OCI-LY7 (cell line): Measurements from ENCODE around the gene FIG4. TPM values are rescaled to one million over a fixed set of nuclear protein-coding genes. Genes with fewer than 3 reads are reported as not detected.

Experiments
- BruUV-seq: library from RNA; stranded (reverse); fragments of 400-500 nt; replicated peaks from 2 replicates; lab custom pipeline; 2021; lab: Mats Ljungman, UMichigan
- CTCF ChIA-PET: fragments of 300-600 bp; sonication (Branson Sonifier 250); formaldehyde crosslinking; loops from one replicate; lab custom pipeline; 2022; ENCODE audit warnings: antibody characterized with exemption; ENCODE audit not compliant: unreplicated experiment; lab: Charles Lee
- POLR2A ChIA-PET: fragments of 300-600 bp; sonication (Branson Sonifier 250); formaldehyde crosslinking; loops from one replicate; lab custom pipeline; 2022; ENCODE audit warnings: antibody characterized with exemption; lab: Charles Lee
- DNase-seq: peaks from one replicate; pipeline ENCODE4 v3.0.0-alpha.2; 2015; ENCODE audit warnings: low spot score
- H2AFZ ChIP-seq: fragments of 200-600 bp; sonication (generic), shearing (Covaris generic); 2 replicates; pipeline ENCODE4 v1.6.1; 2014; ENCODE audit warnings: mild to moderate bottlenecking, antibody characterized with exemption, low read length, moderate library complexity
- H3K27ac ChIP-seq: fragments of 200-600 bp; sonication (generic); 2 replicates; pipeline ENCODE4 v1.5.1; 2014; ENCODE audit warnings: mixed run types, low read depth, mild to moderate bottlenecking, moderate library complexity, low read length, inconsistent platforms; ENCODE audit not compliant: poor library complexity, severe bottlenecking
- H3K36me3 ChIP-seq: fragments of 200-600 bp; sonication (generic); 2 replicates; pipeline ENCODE4 v1.6.1; 2014; ENCODE audit warnings: mild to moderate bottlenecking, antibody characterized with exemption, low read length, moderate library complexity, mixed read lengths; ENCODE audit not compliant: insufficient read depth
- H3K4me1 ChIP-seq: fragments of 200-600 bp; sonication (generic); 2 replicates; pipeline ENCODE4 v1.5.1; 2014; ENCODE audit warnings: mild to moderate bottlenecking, low read length; ENCODE audit not compliant: insufficient read depth, poor library complexity, severe bottlenecking
- H3K4me2 ChIP-seq: fragments of 200-600 bp; sonication (generic); 2 replicates; pipeline ENCODE4 v1.6.1; 2014; ENCODE audit warnings: mild to moderate bottlenecking, low read length
- H3K4me3 ChIP-seq: fragments of 200-600 bp; sonication (generic); 2 replicates; pipeline ENCODE4 v1.5.1; 2014; ENCODE audit warnings: mild to moderate bottlenecking, low read depth, low read length; ENCODE audit not compliant: poor library complexity, severe bottlenecking
- H3K79me2 ChIP-seq: fragments of 200-600 bp; sonication (generic); 2 replicates; pipeline ENCODE4 v1.6.1; 2016; ENCODE audit warnings: low read depth, mild to moderate bottlenecking, low read length, moderate library complexity, mixed read lengths; ENCODE audit not compliant: insufficient read depth
- H3K9me2 ChIP-seq: fragments of 200-600 bp; sonication (generic); 2 replicates; pipeline ENCODE4 v1.6.1; 2016; ENCODE audit warnings: mild to moderate bottlenecking, low read length, mixed read lengths; ENCODE audit not compliant: insufficient read depth
- H3K9me3 ChIP-seq: fragments of 200-600 bp; sonication (generic); 2 replicates; pipeline ENCODE4 v1.6.1; 2014; ENCODE audit warnings: mild to moderate bottlenecking, mixed run types, low read length, mixed read lengths
- H4K20me1 ChIP-seq: fragments of 200-600 bp; sonication (generic); 2 replicates; pipeline ENCODE4 v1.6.1; 2014; ENCODE audit warnings: mild to moderate bottlenecking, antibody characterized with exemption, low read length, moderate library complexity, mixed read lengths; ENCODE audit not compliant: insufficient read depth
- CTCF ChIP-seq: fragments of 200-600 bp; sonication (generic); conservative IDR thresholded peaks from 2 replicates; pipeline ENCODE4 v1.5.1; 2014; ENCODE audit warnings: mild to moderate bottlenecking, antibody characterized with exemption, low read length, moderate library complexity, mixed read lengths
- EZH2phosphoT487 ChIP-seq: fragments of 200-600 bp; sonication (generic); IDR thresholded peaks from 2 replicates; pipeline ENCODE4 v1.6.1; 2018; ENCODE audit warnings: low read depth, borderline replicate concordance, mild to moderate bottlenecking, mixed run types, antibody characterized with exemption, low read length, moderate library complexity, mixed read lengths
- intact Hi-C: fragments of 100-400 bp; cut with micrococcal nuclease; formaldehyde crosslinking; loops from one replicate; pipeline ENCODE4 v1.10.0; 2022; ENCODE audit not compliant: unreplicated experiment
- total RNA-seq, 2 experiments: library from RNA; depleted of rRNA in 1 of 2; stranded (reverse); fragments of >200 nt in 1 of 2; shearing (Covaris generic) in 1 of 2; gene quantifications; 2 replicates each; pipeline ENCODE4 v1.2.3, GENCODE V29; 2014 to 2022

The FIG4 gene
- total RNA-seq, 2 experiments from 2014 or later = 13.3 to 22.9 TPM

DNA sequence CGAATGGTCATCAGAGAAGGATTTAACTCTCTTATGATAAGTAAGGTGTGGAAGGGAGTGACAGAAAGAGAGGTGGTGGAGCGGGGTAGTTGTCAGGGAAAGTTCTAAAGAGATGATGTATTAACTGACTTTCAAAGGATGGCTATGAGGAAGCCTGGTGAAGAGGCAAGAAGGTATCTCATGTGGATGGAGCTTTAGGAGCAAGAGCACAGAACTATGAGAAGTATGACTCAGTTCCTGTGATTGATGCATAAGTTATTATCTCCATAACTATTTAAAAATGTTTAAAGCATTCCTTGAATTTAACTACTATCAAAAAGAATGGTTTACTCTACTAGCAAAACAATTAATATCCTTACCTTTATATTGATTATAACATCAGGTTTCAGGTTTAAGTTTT lies 28.9 kb upstream of the FIG4 start:
- no peak for TF ChIP-seq CTCF
- TF ChIP-seq EZH2phosphoT487 = no peak

GRCh38 chr6:109669811-109670210 lies 21.3 kb upstream of the FIG4 start:
- ChIA-PET POLR2A (interaction anchor here (0.6 kb wide), 1 partner anchor 43 kb away, joined by 5 read pairs; no protein-coding TSS in a partner anchor), CTCF (no interaction called here)
- no peaks in the 10 kb centered on the region for H3K9me3 ChIP-seq
- no peak for DNase-seq
- no peak for TF ChIP-seq EZH2phosphoT487
- no peak for TF ChIP-seq CTCF
- no peak overlapping the region for H3K4me2 ChIP-seq
- no peak overlapping the region for H2AFZ ChIP-seq
- H3K4me1 ChIP-seq = peaks cover under 1% of the 10 kb centered on the region
- H3K79me2 ChIP-seq = no peaks in the 10 kb centered on the region
- no peaks in the 10 kb centered on the region for H4K20me1 ChIP-seq
- H3K4me3 ChIP-seq = no peak overlapping the region
- no peaks in the 10 kb centered on the region for H3K9me2 ChIP-seq
- BruUV-seq = no TSS peak
- H3K36me3 ChIP-seq = no peaks in the 10 kb centered on the region
- H3K27ac ChIP-seq = no peak overlapping the region
- intact Hi-C loops = no loop called here

More for the DNA sequence above, 28.9 kb upstream of the FIG4 start:
- Histone ChIP-seq H2AFZ (no peak overlapping the region), H3K4me2 (no peak overlapping the region), H3K4me1 (no peaks in the 10 kb centered on the region), H3K79me2 (no peaks in the 10 kb centered on the region), H3K4me3 (no peak overlapping the region), H4K20me1 (no peaks in the 10 kb centered on the region), H3K9me3 (no peaks in the 10 kb centered on the region), H3K9me2 (no peaks in the 10 kb centered on the region), H3K27ac (no peak overlapping the region), H3K36me3 (no peaks in the 10 kb centered on the region)
- intact Hi-C loops = no loop called here
- DNase-seq = no peak
- CTCF ChIA-PET = no interaction called here
- POLR2A ChIA-PET = interaction anchor here (0.6 to 1.2 kb wide), 2 partner anchors 31 to 591 kb away, joined by 3 to 4 read pairs; no protein-coding TSS in a partner anchor
- BruUV-seq = no TSS peak

- TF ChIP-seq CTCF (no peak), EZH2phosphoT487 (no peak)
- H3K4me3 ChIP-seq = no peak overlapping the region
- BruUV-seq = no TSS peak
- no peaks in the 10 kb centered on the region for H3K36me3 ChIP-seq
- no peak overlapping the region for H3K27ac ChIP-seq
- no peak for DNase-seq
- no peaks in the 10 kb centered on the region for H3K9me3 ChIP-seq
- ChIA-PET POLR2A (interaction anchor here (0.7 kb wide), 1 partner anchor 22 kb away, joined by 3 read pairs; no protein-coding TSS in a partner anchor), CTCF (no interaction called here)
- H3K9me2 ChIP-seq = no peaks in the 10 kb centered on the region
- no peaks in the 10 kb centered on the region for H4K20me1 ChIP-seq
- peaks cover 3% of the 10 kb centered on the region for H3K4me1 ChIP-seq
- intact Hi-C loops = no loop called here
- no peaks in the 10 kb centered on the region for H3K79me2 ChIP-seq
- H2AFZ ChIP-seq = no peak overlapping the region
- no peak overlapping the region for H3K4me2 ChIP-seq
Observed at GRCh38 chr6:109671733-109672132, 19.4 kb upstream of the FIG4 start.
